Measurements from ENCODE around the gene KCNMA1. TPM values are rescaled to one million over a fixed set of nuclear protein-coding genes. Genes with fewer than 3 reads are reported as not detected.

The KCNMA1 gene
- total RNA-seq, 1 experiment from 2014 or later, result 143 TPM

- POLR2A ChIA-PET (ENCODE audit: unreplicated experiment), result interaction anchor here (0.6 kb wide), 2 partner anchors 58 to 1091 kb away, joined by 3 to 7 read pairs; no protein-coding TSS in a partner anchor
Observed at GRCh38 chr10:77611670-77612069, 25.9 kb downstream of the KCNMA1 start.

GRCh38 chr10:77611221-77611620 is 26.4 kb downstream of the KCNMA1 start:
- H3K4me1 ChIP-seq (ENCODE audit: insufficient read depth, low read length), result peaks cover 25% of the 10 kb centered on the region
- no peak overlapping the region for H3K27ac ChIP-seq (ENCODE audit: low read length)
- no peak for TF ChIP-seq EZH2 (IDR thresholded peaks at IDR 0.05; ENCODE audit: low read length, unreplicated experiment)
- no peak for TF ChIP-seq EZH2phosphoT487 (IDR thresholded peaks at IDR 0.05; ENCODE audit: borderline replicate concordance, low read length)
- no peak for TF ChIP-seq CTCF (conservative IDR thresholded peaks at IDR 0.05; ENCODE audit: low read depth, low read length)

More at GRCh38 chr10:77611670-77612069, 25.9 kb downstream of the KCNMA1 start:
- Histone ChIP-seq H2AFZ (ENCODE audit: low read length) (no peak overlapping the region), H3K9ac (ENCODE audit: low read length) (no peak overlapping the region), H3K9me2 (replicated peaks; ENCODE audit: low read length) (no peaks in the 10 kb centered on the region), H4K20me1 (ENCODE audit: low read length) (no peaks in the 10 kb centered on the region), H3K27me3 (ENCODE audit: low read length) (no peaks in the 10 kb centered on the region), H3K4me3 (ENCODE audit: low read length) (no peak overlapping the region), H3F3A (ENCODE audit: low read length, unreplicated experiment) (no peaks in the 10 kb centered on the region), H3K9me3 (ENCODE audit: low read length) (no peaks in the 10 kb centered on the region), H3K4me1 (ENCODE audit: insufficient read depth, low read length) (peaks cover 20% of the 10 kb centered on the region), H3K36me3 (ENCODE audit: low read depth, low read length) (peaks cover 4% of the 10 kb centered on the region; the same call in 1 of the 2 replicates), H3K79me2 (ENCODE audit: low read length) (peaks cover 93% of the 10 kb centered on the region), H3K27ac (ENCODE audit: low read length) (no peak overlapping the region), H3K4me2 (ENCODE audit: low read length) (no peak overlapping the region)
- TF ChIP-seq CTCF (conservative IDR thresholded peaks at IDR 0.05; ENCODE audit: low read depth, low read length) (no peak), EZH2phosphoT487 (IDR thresholded peaks at IDR 0.05; ENCODE audit: borderline replicate concordance, low read length) (no peak), EZH2 (IDR thresholded peaks at IDR 0.05; ENCODE audit: low read length, unreplicated experiment) (no peak)
- DNase-seq (no peak), ATAC-seq (no peak)
- BruUV-seq (replicated peaks), result no TSS peak
- CTCF ChIA-PET, result no interaction called here
- intact Hi-C loops (cut with micrococcal nuclease), result no loop called here

GRCh38 chr10:77609781-77610272 is 27.8 kb downstream of the KCNMA1 start:
- POLR2A ChIA-PET (ENCODE audit: unreplicated experiment), result no interaction called here
- Histone ChIP-seq H2AFZ (ENCODE audit: low read length) (no peak overlapping the region), H4K20me1 (ENCODE audit: low read length) (no peaks in the 10 kb centered on the region), H3K27me3 (ENCODE audit: low read length) (no peaks in the 10 kb centered on the region), H3K4me2 (ENCODE audit: low read length) (no peak overlapping the region), H3K4me1 (ENCODE audit: insufficient read depth, low read length) (peaks cover 36% of the 10 kb centered on the region), H3K36me3 (ENCODE audit: low read depth, low read length) (no peaks in the 10 kb centered on the region; the same call in 1 of the 2 replicates), H3K9me3 (ENCODE audit: low read length) (no peaks in the 10 kb centered on the region), H3K79me2 (ENCODE audit: low read length) (peaks cover 96% of the 10 kb centered on the region), H3K9me2 (replicated peaks; ENCODE audit: low read length) (no peaks in the 10 kb centered on the region), H3F3A (ENCODE audit: low read length, unreplicated experiment) (no peaks in the 10 kb centered on the region), H3K27ac (ENCODE audit: low read length) (no peak overlapping the region), H3K4me3 (ENCODE audit: low read length) (no peak overlapping the region), H3K9ac (ENCODE audit: low read length) (no peak overlapping the region)
- no TSS peak for BruUV-seq (replicated peaks)
- no peak for TF ChIP-seq CTCF (conservative IDR thresholded peaks at IDR 0.05; ENCODE audit: low read depth, low read length)
- no peak for TF ChIP-seq EZH2 (IDR thresholded peaks at IDR 0.05; ENCODE audit: low read length, unreplicated experiment)
- no peak for TF ChIP-seq EZH2phosphoT487 (IDR thresholded peaks at IDR 0.05; ENCODE audit: borderline replicate concordance, low read length)
- CTCF ChIA-PET, result no interaction called here
- ATAC-seq (no peak), DNase-seq (no peak)
- intact Hi-C loops (cut with micrococcal nuclease), result no loop called here

More at GRCh38 chr10:77611221-77611620, 26.4 kb downstream of the KCNMA1 start:
- Histone ChIP-seq H3K79me2 (ENCODE audit: low read length) (peaks cover 96% of the 10 kb centered on the region), H3K9me2 (replicated peaks; ENCODE audit: low read length) (no peaks in the 10 kb centered on the region), H3K4me2 (ENCODE audit: low read length) (no peak overlapping the region), H4K20me1 (ENCODE audit: low read length) (no peaks in the 10 kb centered on the region), H3K9ac (ENCODE audit: low read length) (no peak overlapping the region), H3K36me3 (ENCODE audit: low read depth, low read length) (peaks cover 4% of the 10 kb centered on the region; the same call in 1 of the 2 replicates), H3F3A (ENCODE audit: low read length, unreplicated experiment) (no peaks in the 10 kb centered on the region), H2AFZ (ENCODE audit: low read length) (no peak overlapping the region), H3K27me3 (ENCODE audit: low read length) (no peaks in the 10 kb centered on the region), H3K9me3 (ENCODE audit: low read length) (no peaks in the 10 kb centered on the region), H3K4me3 (ENCODE audit: low read length) (no peak overlapping the region)
- DNase-seq, result no peak
- ChIA-PET POLR2A (ENCODE audit: unreplicated experiment) (interaction anchor here (0.6 kb wide), 2 partner anchors 387 to 1091 kb away, joined by 4 to 7 read pairs; no protein-coding TSS in a partner anchor), CTCF (no interaction called here)
- ATAC-seq, result no peak
- intact Hi-C loops (cut with micrococcal nuclease), result no loop called here
- BruUV-seq (replicated peaks), result no TSS peak

Measured in PC-3 (cell line).